OCI-M2 (cell line): ENCODE measurements around the gene HES5.
"Not testable (repeated sequence)": the region's sequence is repeated elsewhere in the genome, so short reads cannot be mapped to it uniquely, and the experiment has no call there.

Experiments
- DNase-seq: peaks from one replicate; lab custom pipeline; 2025; ENCODE audit not compliant: unreplicated experiment; lab: John Stamatoyannopoulos, UW

Gene HES5

GRCh38 chr1:2529784-2530512, at the start of gene HES5:
TSS of gene HES5 (minus strand) at chr1:2530263. CDS start at chr1:2530164, 99 bp downstream.
- DNase-seq = no peak

GRCh38 chr1:2578758-2579118, 48.7 kb upstream of the HES5 start:
- DNase-seq = no peak

- DNase-seq = not testable (repeated sequence)
Measured at GRCh38 chr1:2577565-2578075, 47.6 kb upstream of the HES5 start.

GRCh38 chr1:2575801-2576663, 46.0 kb upstream of the HES5 start:
- DNase-seq = no peak

GRCh38 chr1:2574350-2574749, 44.3 kb upstream of the HES5 start:
- no peak for DNase-seq

- no peak for DNase-seq
Measured at GRCh38 chr1:2573250-2573920, 43.3 kb upstream of the HES5 start.

- DNase-seq = no peak
Measured at GRCh38 chr1:2571348-2571747, 41.3 kb upstream of the HES5 start.

GRCh38 chr1:2570332-2570731, 40.3 kb upstream of the HES5 start:
- DNase-seq = no peak

GRCh38 chr1:2569703-2570102, 39.6 kb upstream of the HES5 start:
- not testable (repeated sequence) for DNase-seq

GRCh38 chr1:2569060-2569459, 39.0 kb upstream of the HES5 start:
- no peak for DNase-seq

GRCh38 chr1:2568187-2568816, 38.2 kb upstream of the HES5 start:
- DNase-seq = not testable (repeated sequence)

- no peak for DNase-seq
Measured at GRCh38 chr1:2567083-2567679, 37.1 kb upstream of the HES5 start.

- no peak for DNase-seq
Measured at GRCh38 chr1:2566101-2567045, 36.3 kb upstream of the HES5 start.

GRCh38 chr1:2564815-2565374, 34.8 kb upstream of the HES5 start:
- DNase-seq = no peak

- DNase-seq = no peak
Measured at GRCh38 chr1:2564006-2564814, 34.1 kb upstream of the HES5 start.

- DNase-seq = no peak
Measured at GRCh38 chr1:2563205-2563604, 33.1 kb upstream of the HES5 start.

GRCh38 chr1:2561898-2562895, 32.1 kb upstream of the HES5 start:
- DNase-seq = no peak
